Esophagus (tissue), 2 donors: ENCODE data around the gene FIG4. TPM values are rescaled to one million over a fixed set of nuclear protein-coding genes. Genes with fewer than 3 reads are reported as not detected.

ENCODE experiments used
- polyA plus RNA-seq, 2 donors: library from polyadenylated mRNA; stranded (reverse); fragments of 200-250 nt; gene quantifications; one replicate each; pipeline ENCODE4 v1.2.3, GENCODE V29; 2013
- donor health status: healthy with polysubstance abuse.
- donor health status: Bipolar disorder and iron deficiency.

FIG4 gene
- polyA plus RNA-seq, 2 donors = 5.2 to 6.6 TPM

Other genes with a start within 250 kb of the FIG4 start
- 10 to 100 TPM; 17.6 to 18.2 TPM for gene MICAL1, start 235.5 kb upstream of the FIG4 start, polyA plus RNA-seq
- 1 to 10 TPM; 2.2 to 2.3 TPM for gene ZBTB24, start 208.1 kb upstream of the FIG4 start, polyA plus RNA-seq
- 1 to 10 TPM; 2.4 to 3.0 TPM for gene AK9, start 94 bp upstream of the FIG4 start, polyA plus RNA-seq